Fibroblast of skin of scalp (primary cell): ENCODE measurements around the gene TMEM95. TPM values are rescaled to one million over a fixed set of nuclear protein-coding genes. Genes with fewer than 3 reads are reported as not detected.
A peak's percentile ranks its signal among the peaks of the same experiment; 100 is the strongest.

ENCODE experiments used
- DNase-seq: peaks from one replicate; pipeline ENCODE4 v3.0.0-alpha.2; 2013
- polyA plus RNA-seq, 2 experiments: library from polyadenylated mRNA; unstranded; fragments of 120-200 nt; gene quantifications; one replicate each; pipeline ENCODE4 v1.2.1, GENCODE V29; 2013; ENCODE audit not compliant: insufficient read length in 2 of 2

Gene TMEM95, protein sequence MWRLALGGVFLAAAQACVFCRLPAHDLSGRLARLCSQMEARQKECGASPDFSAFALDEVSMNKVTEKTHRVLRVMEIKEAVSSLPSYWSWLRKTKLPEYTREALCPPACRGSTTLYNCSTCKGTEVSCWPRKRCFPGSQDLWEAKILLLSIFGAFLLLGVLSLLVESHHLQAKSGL
- not detected for polyA plus RNA-seq (2013, experiment 1 of 2; ENCODE audit: insufficient read length)
- not detected for polyA plus RNA-seq (2013, experiment 2 of 2; ENCODE audit: insufficient read length)

- DNase-seq, result peak; percentile 66
Measured at GRCh38 chr17:7355053-7355452, at the start of gene TMEM95. TMEM95 (plus strand) TSS chr17:7355156; CDS start chr17:7355205, 49 bp downstream.

DNA sequence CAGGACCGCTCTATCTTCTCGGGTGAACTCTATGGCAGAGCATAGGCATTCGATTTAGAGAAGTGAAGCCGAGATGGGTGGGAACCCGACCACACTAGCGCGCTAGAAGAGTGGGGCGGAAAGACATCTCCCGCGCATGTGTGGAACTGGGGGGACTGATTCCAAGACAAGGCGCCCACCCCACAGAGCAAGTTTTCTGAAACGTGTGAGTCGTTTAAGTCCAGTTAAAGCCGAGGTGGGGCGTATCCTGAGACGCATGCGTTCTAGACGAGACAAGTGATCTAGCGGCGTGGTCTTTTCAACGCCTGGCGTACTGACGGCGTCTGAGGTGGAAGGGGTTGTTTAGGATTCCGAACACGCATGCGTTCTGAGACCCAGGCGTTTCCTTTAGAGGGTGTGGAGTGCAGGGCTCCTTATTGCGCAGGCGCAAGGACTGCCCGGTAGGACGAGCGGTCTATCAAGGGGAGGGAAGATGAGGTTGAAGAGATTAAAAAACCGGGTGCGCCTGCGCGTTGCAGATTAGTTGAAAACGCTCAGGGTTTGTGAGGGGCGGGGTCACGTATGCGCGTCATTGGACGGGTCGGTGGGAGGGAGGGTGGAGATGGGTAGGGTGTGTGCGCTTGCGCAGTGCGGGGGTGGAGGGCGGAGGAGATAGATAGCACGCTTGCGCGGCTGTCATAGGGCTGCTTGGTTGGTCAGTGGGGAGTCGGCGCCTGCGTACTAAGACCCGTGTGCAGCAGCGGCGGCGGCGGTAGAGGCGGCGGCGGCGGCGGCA is 47.9 kb upstream of the TMEM95 start, which contains the start of gene EIF5A:
Gene EIF5A, plus strand, starts transcription at position 718 of the 775 bp plus-strand sequence. CDS start 2,008 bp downstream, outside the sequence.
- DNase-seq, result peak; percentile 100

DNA sequence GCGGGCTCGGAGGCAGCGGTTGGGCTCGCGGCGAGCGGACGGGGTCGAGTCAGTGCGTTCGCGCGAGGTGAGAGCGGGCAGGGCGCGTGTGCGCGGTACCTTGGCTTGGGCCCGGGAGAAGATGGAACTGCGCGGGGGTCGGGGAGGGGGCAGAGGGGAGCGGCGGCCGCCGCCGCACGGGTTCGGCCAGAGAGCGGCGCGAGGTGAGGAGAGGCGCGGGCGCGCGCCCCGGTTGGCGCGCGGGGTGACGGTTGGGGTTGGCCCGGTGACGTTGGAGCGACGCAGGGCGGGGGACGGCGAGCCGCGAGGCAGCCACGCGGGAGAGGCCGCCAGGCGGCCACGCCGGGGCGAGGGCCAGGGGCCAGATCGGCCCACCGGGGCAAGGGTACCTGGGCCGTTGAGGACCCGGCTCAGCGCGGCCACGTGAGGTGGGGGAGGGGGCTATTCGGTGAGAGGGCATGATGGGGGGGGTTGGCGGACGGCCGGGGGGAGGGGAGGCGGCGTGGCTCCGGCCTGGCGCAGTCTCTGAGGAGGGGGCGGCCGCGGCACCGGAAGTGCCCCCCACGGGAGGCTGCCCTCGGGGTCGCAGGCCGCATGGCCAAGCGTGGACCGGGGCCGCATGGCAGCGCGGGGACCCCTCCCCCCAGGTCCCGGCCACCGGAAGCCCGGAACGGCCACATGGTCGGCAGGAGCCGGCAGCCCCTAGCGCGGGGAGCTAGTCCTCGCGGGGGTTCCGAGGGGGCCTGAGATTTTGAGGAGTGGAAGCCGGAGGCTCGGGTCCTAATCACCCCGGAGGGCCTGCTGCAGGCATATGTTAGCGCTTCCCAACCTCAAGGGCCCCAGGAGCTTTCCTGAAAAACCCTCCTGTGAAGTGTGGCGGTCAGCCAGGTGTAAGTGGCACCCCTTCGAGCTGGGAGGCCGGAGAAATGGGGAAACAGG is 47.0 kb upstream of the TMEM95 start:
- DNase-seq, result peak; percentile 38

GRCh38 chr17:7308625-7309433 is 46.1 kb upstream of the TMEM95 start:
- DNase-seq, result peak; percentile 81

GRCh38 chr17:7309628-7310027 is 45.3 kb upstream of the TMEM95 start:
- DNase-seq, result no peak

GRCh38 chr17:7311110-7311705 is 43.7 kb upstream of the TMEM95 start:
- DNase-seq, result no peak

GRCh38 chr17:7312432-7313087 is 42.4 kb upstream of the TMEM95 start:
- no peak for DNase-seq

GRCh38 chr17:7313088-7313889 is 41.7 kb upstream of the TMEM95 start:
- no peak for DNase-seq

- peak; percentile 13 for DNase-seq
Measured at GRCh38 chr17:7313890-7314718, 40.9 kb upstream of the TMEM95 start.

DNA sequence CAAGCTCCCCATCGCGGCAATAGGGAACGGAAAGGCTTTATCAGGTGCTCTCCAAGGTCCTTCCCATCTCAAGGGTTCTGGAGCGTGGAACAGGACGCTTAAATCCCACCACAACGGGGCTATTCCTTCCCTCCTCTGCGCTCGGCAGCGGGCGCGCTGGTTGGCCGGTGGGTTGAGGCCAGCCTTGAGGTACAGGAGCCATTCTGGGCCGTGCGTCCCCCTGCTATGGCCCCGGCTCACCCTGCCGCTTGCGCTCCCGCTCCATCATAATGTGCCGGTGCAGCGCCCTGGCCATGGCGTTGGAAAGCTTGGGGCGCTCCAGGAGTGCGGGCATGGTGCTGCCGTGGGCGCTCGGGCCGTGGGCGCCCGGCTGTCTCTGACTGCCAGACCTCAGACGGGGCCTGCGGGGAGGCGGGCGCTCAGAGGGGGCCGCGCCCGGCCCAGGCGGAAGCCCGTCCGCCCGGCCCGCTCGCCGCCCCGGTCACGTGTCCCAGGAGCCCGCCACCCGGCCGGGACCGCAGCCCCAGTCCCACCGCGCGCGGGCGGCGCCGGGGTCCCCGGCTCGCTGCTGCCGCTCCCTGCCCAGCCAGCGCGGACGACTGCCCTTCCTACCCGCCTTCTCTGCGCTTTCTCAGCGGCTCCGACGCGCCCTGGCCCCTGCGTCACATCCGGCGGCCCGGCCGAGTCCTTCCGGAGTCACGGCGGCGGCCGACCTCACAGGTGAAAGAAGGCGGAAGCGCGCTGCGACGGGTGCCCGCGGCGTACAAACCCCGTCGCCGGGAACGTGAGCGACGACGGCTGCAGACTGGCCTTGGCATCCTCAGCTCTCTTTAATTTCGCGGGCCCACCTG is 40.0 kb upstream of the TMEM95 start, which contains the start of gene GPS2:
Gene GPS2, minus strand, starts transcription at position 642 of the 851 bp plus-strand sequence. Its CDS starts 308 bp downstream, at position 334.
- DNase-seq, result peak; percentile 77

- DNase-seq, result no peak
Measured at GRCh38 chr17:7315570-7316235, 39.3 kb upstream of the TMEM95 start.

GRCh38 chr17:7317161-7317803 is 37.7 kb upstream of the TMEM95 start:
- DNase-seq, result no peak

DNA sequence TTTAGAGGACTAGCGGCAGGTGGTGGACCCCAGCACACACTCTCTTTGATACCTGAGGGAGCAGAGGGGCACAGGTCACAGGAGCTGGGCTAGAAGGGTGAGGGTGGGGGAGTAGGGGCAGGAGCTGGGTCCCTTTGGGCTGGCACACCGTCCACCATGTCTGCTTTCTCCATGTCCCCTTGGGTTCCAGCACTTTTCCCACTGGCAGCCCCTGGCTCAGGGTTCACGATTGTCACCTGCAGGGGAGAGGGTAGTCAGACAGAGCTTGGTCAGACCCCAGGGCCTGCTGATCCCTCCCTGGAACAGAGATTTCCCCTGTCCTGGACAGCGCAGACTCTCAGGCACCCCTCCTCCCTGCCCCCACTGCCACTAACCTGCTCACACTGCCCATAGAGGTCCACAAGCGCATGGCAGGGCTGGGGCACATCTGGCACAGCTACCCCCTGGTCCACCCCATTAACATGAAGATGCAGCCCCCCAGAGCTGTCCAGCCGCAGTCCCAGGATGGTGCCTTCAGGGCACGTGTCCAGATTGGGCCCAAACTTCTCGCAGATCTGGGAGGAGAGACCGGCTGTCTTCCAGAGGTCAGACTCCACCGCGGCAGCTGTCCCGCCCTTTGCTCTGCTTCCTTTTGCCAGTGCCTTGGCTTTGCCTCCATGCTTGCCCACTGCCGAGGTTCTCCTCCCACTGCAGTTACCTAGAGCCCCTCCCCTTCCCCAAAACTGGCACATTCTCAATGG is 36.7 kb upstream of the TMEM95 start:
- DNase-seq, result no peak

DNA sequence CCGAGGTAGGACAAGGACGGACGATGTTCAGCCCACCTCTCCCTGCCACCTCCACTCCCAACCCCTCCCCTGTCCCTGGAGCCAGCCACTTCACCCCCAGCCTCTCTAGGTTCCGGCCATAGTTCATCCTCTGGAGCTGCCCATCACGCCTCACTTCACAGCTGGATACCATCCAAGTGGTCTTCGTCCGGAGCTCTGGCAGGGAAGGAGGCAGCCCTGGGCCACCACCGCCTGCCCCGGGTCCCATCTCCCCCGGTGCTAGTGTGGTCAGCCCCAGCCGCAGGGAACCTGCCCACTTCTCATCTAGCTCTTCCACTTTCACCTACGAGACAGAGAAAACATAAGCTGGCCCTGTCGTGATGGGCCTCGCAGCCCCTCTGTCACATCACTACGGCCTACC is 33.5 kb upstream of the TMEM95 start:
- DNase-seq, result no peak

- DNase-seq, result no peak
Measured at GRCh38 chr17:7322520-7323194, 32.3 kb upstream of the TMEM95 start.
